HG03139 (cell line): ENCODE data around the gene ISY1.
"Not testable (repeated sequence)": the region's sequence is repeated elsewhere in the genome, so short reads cannot be mapped to it uniquely, and the experiment has no call there.

Experiments
- ATAC-seq: cut with Tn5 transposase; IDR thresholded peaks from one replicate; pipeline ENCODE4 v1.9.1; 2021; ENCODE audit not compliant: unreplicated experiment

The ISY1 gene

DNA sequence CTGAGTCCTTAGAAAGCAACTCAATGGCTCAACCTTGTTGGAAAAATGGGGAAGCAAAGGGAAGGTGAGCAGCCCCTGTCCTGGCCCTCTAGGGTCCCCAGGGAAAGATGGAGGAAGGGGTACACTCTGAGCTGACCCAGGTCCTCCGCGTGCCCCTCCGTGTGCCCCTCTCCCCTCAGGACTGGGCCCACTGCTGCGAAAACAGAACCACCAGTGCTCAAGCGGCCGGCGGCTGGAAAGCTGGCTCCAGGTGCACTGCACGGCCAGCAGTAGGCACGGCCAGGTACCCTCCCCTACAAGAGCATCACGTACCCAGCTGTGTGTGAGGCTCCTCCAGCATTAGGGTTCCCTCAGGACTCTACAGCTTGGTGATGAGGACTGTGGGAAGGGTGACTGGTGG is 65.6 kb downstream of the ISY1 start:
- ATAC-seq: no peak

DNA sequence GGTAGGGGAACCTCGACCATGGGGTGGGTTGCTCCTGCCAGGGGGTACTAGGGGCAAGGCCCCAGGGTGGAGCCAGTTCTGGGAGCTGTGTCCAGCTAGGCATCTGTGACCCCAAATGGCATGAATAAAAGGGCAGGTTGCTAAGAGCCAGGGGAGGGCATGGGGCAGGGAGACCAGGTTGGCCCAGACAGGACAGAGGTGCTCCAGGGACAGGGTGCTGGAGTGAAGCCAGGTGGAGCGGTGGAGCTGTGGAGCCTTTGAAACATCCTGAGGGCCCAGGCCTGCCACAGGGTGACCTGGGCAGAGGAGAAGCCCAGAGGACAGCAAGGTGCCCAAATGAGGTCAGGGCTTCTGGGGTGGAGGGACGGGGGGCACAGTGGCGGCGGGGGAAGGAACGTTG is 72.6 kb downstream of the ISY1 start:
- not testable (repeated sequence) for ATAC-seq

DNA sequence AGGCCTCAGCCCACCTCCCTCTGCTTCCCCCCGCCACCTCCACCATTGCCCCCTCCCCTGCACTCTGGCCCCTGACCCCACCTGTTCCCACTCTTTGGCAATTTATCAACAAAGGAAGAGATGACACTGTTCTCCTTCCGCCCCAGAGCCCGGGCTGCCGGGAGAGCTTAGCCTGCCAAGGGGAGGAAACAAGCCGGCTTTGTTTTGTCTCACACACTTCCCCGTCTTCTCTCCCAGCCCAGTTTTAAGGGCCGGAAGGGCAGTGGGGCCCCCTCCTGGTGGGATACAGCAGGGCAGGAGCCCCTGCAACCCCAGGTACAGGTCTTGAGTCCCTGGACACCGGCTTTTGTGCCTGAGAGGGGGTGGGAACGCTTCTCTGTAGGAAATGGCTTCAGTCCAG is 73.0 kb downstream of the ISY1 start:
- not testable (repeated sequence) for ATAC-seq

DNA sequence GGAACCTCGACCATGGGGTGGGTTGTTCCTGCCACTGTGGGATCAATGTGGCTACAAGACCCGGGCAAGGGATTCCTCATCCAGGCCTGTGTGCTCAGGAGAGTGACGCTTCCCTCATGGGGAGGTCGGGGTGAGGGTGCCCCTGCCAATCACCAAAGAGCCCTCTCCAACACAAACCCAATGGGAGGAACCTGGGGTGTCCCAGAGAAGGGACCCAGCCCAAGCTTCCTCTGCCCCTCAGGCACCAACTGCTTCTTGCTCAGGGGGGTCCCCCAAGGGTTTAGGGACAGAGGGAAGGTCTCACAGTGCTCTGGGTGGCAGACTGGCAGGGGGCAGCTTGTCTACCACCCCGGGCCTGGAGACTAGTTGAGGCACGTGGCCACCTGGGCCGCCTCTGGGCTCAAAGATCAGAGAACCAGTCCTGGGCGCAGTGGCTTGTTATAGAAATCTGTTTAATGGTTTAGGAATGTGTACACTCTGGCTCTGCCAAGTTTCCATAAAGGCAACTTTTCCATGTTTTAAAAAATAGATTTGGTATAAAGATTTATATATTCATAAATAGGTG is 73.6 kb downstream of the ISY1 start:
- no peak for ATAC-seq

DNA sequence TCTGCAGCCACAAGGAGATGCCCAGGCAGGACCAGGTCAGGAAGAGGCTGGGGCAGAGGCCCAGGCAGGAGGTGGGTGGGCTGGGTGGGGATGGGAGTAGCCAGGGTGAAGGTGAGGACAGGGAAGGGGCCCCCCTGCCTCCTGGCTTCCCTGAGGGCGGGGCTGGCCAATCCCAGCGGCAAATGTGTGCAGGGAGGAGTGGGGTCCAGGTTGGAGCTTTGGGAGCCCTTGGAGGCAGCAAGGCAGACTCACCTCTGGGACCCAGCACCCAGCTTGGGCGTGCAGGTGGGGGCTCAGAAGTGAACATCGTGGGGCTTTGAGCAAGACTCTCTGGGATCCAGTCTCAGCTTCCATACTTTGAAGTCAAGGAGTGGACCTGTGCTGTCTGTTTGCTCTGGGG is 75.0 kb downstream of the ISY1 start:
- ATAC-seq: no peak

DNA sequence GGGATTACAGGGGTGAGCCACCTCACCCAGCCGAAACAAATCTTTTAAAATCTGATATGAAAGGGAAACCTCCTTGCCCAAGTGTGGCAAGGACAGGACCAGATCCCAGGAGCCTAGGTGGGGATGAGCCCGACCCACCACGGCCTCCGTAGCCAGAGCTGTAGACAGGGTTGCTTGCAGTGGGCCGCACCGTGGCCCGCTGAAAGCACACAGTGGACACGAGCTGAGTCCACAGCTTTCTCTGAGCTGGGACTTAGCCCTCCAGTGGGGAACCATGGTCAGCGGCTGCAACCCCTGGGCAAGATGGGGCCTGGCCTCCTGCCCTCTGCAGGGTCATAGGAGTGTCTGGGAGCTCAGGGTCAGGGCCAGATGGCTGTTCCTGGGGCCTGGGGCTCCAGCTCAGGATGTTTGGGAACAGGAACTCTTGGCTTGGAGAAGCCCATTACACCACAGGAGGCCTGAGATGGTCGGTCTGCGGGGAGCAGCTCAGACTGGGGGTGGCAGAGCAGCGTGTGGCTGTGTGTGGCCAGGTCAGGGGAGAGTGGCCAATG is 75.6 kb downstream of the ISY1 start:
- ATAC-seq: no peak

DNA sequence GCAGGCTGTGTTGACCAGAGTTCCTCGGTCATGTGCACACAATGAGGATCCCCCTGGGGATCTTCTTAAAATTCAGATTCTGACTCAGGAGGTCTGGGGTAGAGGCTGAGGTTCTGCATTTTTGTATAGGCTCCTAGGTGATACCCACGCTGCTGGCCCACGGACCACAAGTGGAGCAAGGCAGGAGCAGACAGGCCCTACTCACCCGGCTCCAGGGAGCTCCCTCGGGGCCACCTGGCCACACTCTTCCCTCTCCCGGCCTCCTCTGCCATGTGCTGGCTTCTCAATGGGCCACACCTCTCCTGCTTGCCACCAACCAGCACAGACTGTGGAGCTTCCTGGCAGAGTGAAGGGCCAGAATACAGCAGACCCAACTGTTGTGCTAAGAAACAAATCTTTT is 76.4 kb downstream of the ISY1 start:
- no peak for ATAC-seq

DNA sequence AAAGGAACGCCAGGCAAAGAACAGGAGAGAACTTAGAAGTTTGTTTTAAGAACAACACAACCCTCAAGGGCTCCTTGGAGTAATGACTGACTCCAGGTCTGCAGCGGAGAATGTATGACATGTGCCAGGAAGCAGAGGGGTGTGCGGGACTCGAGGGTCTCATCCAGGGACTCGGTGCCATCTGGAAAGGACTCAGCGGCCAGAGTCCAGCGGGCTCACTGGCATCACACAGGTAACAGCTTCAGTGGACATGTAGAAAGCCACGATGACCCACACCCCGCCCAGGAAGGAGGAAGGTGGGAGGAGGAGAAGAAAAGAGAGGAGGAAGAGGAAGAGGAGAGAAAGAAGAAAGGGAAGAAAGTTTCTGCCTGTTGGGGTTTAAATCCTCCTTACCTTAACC is 78.8 kb downstream of the ISY1 start:
- no peak for ATAC-seq

DNA sequence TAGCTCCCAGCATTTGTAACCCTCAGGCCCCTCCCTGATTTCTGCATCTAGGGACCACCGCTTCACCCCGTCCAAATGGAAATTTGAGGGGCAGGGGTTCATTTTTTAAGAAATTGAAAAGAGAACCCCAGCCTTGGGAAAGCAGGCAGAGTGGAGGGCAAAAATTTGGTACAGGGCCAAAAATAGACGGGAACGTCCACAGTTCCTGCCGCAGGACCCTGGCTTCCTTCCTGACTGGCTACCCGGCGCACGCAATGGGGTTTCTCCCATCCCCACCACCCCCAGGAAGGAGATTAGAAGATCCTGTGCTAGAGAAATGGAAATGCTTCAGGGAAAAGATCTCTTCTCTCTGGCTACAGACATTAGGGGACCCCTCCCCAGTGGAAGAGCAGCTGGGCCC is 79.4 kb downstream of the ISY1 start:
- no peak for ATAC-seq

DNA sequence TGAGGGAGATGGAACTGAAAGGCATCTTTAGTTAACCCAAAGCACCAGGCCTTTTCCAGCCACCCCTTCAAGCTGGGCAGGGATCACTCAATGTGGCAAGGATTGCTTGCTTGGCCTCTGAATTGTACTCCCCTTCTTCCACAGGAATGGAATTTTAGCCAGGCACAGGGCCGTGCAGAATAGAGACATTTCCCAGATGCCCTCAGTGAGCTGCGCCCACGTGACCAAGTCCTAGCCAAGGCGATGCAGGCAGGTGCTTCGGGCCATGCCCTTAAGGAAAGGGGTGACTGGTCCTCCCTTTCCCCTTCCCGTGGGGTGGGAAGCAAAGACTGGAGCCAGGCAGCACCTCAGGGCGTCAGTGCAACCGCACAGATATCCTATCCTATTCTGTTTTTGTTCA is 82.4 kb downstream of the ISY1 start:
- no peak for ATAC-seq
